CD4-positive, CD25-positive, alpha-beta regulatory T cell (primary cell): Measurements from ENCODE around the gene TEAD2. TPM values are rescaled to one million over a fixed set of nuclear protein-coding genes. Genes with fewer than 3 reads are reported as not detected.
A peak's percentile ranks its signal among the peaks of the same experiment; 100 is the strongest.
"Not testable (repeated sequence)": the region's sequence is repeated elsewhere in the genome, so short reads cannot be mapped to it uniquely, and the experiment has no call there.

Experiments
- ATAC-seq, 2 donors: fragments of 150-1000 bp; cut with Tn5 transposase; one replicate each; pipeline ENCODE4 v1.10.0; 2021; ENCODE audit warnings: low read depth in 2 of 2, moderate number of reproducible peaks in 2 of 2, moderate library complexity in 1 of 2
- DNase-seq, 3 donors: peaks; one replicate each; pipeline versions ENCODE4 v3.0.0 to v3.0.0-alpha.2; 2012 to 2022; ENCODE audit warnings: mixed read lengths in 1 of 3
- H3K27ac ChIP-seq: one replicate; pipeline ENCODE4 v1.7.0; 2013; ENCODE audit warnings: mild to moderate bottlenecking, low read length; ENCODE audit not compliant: insufficient read depth, poor library complexity, severe bottlenecking
- H3K27me3 ChIP-seq: one replicate; pipeline ENCODE4 v1.7.0; 2013; ENCODE audit warnings: low read length; ENCODE audit not compliant: control insufficient read depth, insufficient read depth
- H3K36me3 ChIP-seq: one replicate; pipeline ENCODE4 v1.7.0; 2013; ENCODE audit warnings: mild to moderate bottlenecking, low read length, moderate library complexity; ENCODE audit not compliant: control insufficient read depth, insufficient read depth
- H3K4me1 ChIP-seq: 2 replicates; pipeline ENCODE4 v1.7.0; 2013; ENCODE audit warnings: mild to moderate bottlenecking, low read length; ENCODE audit not compliant: insufficient read depth, control insufficient read depth, poor library complexity, severe bottlenecking
- H3K4me3 ChIP-seq: one replicate; pipeline ENCODE4 v1.7.0; 2013; ENCODE audit warnings: low read depth, mild to moderate bottlenecking, low read length, moderate library complexity
- H3K9me3 ChIP-seq, 2 experiments: 1 replicate in 1 of 2; 2 replicates in 1 of 2; pipeline ENCODE4 v1.7.0; 2013; ENCODE audit warnings: low read length in 2 of 2, mild to moderate bottlenecking in 1 of 2, moderate library complexity in 1 of 2; ENCODE audit not compliant: control insufficient read depth in 2 of 2
- H3K27ac Mint-ChIP-seq, 3 donors: one replicate each; pipeline ENCODE4 v1.8.0; 2020 to 2022; ENCODE audit warnings: mild to moderate bottlenecking in 3 of 3, mixed read lengths in 3 of 3, moderate library complexity in 2 of 3
- H3K27me3 Mint-ChIP-seq: one replicate; pipeline ENCODE4 v1.8.0; 2022; ENCODE audit warnings: mild to moderate bottlenecking, mixed read lengths
- H3K36me3 Mint-ChIP-seq: one replicate; pipeline ENCODE4 v1.8.0; 2020; ENCODE audit warnings: mixed read lengths
- H3K4me1 Mint-ChIP-seq, 4 donors: one replicate each; pipeline ENCODE4 v1.8.0; 2020 to 2022; ENCODE audit warnings: mixed read lengths in 4 of 4, mild to moderate bottlenecking in 1 of 4
- H3K4me3 Mint-ChIP-seq, 4 donors: one replicate each; pipeline ENCODE4 v1.8.0; 2020 to 2022; ENCODE audit warnings: mild to moderate bottlenecking in 4 of 4, mixed read lengths in 4 of 4, moderate library complexity in 3 of 4
- H3K9me3 Mint-ChIP-seq, 7 donors: one replicate each; pipeline ENCODE4 v1.8.0; 2020 to 2022; ENCODE audit warnings: mixed read lengths in 7 of 7, mild to moderate bottlenecking in 3 of 7, moderate library complexity in 2 of 7
- polyA plus RNA-seq, 4 donors: library from polyadenylated mRNA; unstranded; fragments of 300-500 nt; fragmentation: Illumina TruSeq; gene quantifications; one replicate each; pipeline ENCODE4 v1.2.3, GENCODE V29; 2021
- total RNA-seq: library from RNA; stranded (reverse); gene quantifications from one replicate; pipeline ENCODE4 v1.2.3, GENCODE V29; 2022

TEAD2 gene
- total and polyA plus RNA-seq, 5 donors from 2014 or later, result not detected

GRCh38 chr19:49324801-49325576 lies 37.2 kb downstream of the TEAD2 start, which contains the start of gene SLC6A16:
Gene SLC6A16, minus strand, starts transcription at chr19:49325191. Its CDS starts 13,844 bp downstream, at chr19:49311347.
- Histone ChIP-seq H3K4me3 (no peak within 1 kb of the TSS), H3K36me3 (peaks cover 3% of the 10 kb centered on the region), H3K27ac (no peak within 1 kb of the TSS), H3K4me1 (no peaks in the 10 kb centered on the region), H3K9me3 (no peaks in the 10 kb centered on the region), H3K27me3 (no peaks in the 10 kb centered on the region)
- DNase-seq, result no peak
- Mint-ChIP-seq H3K27me3 (peaks cover 4% of the 10 kb centered on the region), H3K27ac (no peak within 1 kb of the TSS), H3K4me3 (no peak within 1 kb of the TSS), H3K36me3 (peaks cover 19% of the 10 kb centered on the region), H3K9me3 (peaks cover 0 to 1% (median 0%) of the 10 kb centered on the region in 7 donors), H3K4me1 (peaks cover 11 to 21% (median 18%) of the 10 kb centered on the region in 4 donors)
- no peak for ATAC-seq

- peaks cover 0 to 10% (median 2%) of the 10 kb centered on the region in 7 donors for H3K9me3 Mint-ChIP-seq
- peaks cover 37% of the 10 kb centered on the region for H3K36me3 Mint-ChIP-seq
- H3K27ac Mint-ChIP-seq, result no peak overlapping the region
These were observed 43.9 kb downstream of the TEAD2 start for GRCh38 chr19:49318296-49318695.

GRCh38 chr19:49316284-49316683 lies 45.9 kb downstream of the TEAD2 start:
- Mint-ChIP-seq H3K4me1 (peaks cover 0 to 5% (median 3%) of the 10 kb centered on the region in 4 donors), H3K4me3 (no peak overlapping the region), H3K27ac (no peak overlapping the region), H3K9me3 (peaks cover 0 to 10% (median 2%) of the 10 kb centered on the region in 7 donors), H3K27me3 (peaks cover 4% of the 10 kb centered on the region), H3K36me3 (peaks cover 43% of the 10 kb centered on the region)
- no peak overlapping the region for H3K27ac ChIP-seq
- no peaks in the 10 kb centered on the region for H3K27me3 ChIP-seq
- ATAC-seq, result no peak
- H3K4me1 ChIP-seq, result no peaks in the 10 kb centered on the region
- no peaks in the 10 kb centered on the region for H3K36me3 ChIP-seq
- no peak overlapping the region for H3K4me3 ChIP-seq
- H3K9me3 ChIP-seq, result peaks cover 10 to 17% of the 10 kb centered on the region in 2 experiments
- no peak for DNase-seq

More at GRCh38 chr19:49318296-49318695, 43.9 kb downstream of the TEAD2 start:
- H3K27ac ChIP-seq, result no peak overlapping the region
- ATAC-seq (no peak), DNase-seq (no peak)
- no peak overlapping the region for H3K4me3 Mint-ChIP-seq
- no peaks in the 10 kb centered on the region for H3K4me1 ChIP-seq
- H3K9me3 ChIP-seq, result peaks cover 10 to 17% of the 10 kb centered on the region in 2 experiments
- no peak overlapping the region for H3K4me3 ChIP-seq
- no peaks in the 10 kb centered on the region for H3K27me3 ChIP-seq
- H3K36me3 ChIP-seq, result peaks cover 3% of the 10 kb centered on the region
- H3K4me1 Mint-ChIP-seq, result peaks cover 0 to 4% (median 2%) of the 10 kb centered on the region in 4 donors
- H3K27me3 Mint-ChIP-seq, result peaks cover 4% of the 10 kb centered on the region

GRCh38 chr19:49315111-49315510 lies 47.1 kb downstream of the TEAD2 start:
- H3K4me1 ChIP-seq, result no peaks in the 10 kb centered on the region
- H3K9me3 Mint-ChIP-seq, result peaks cover 0 to 10% (median 2%) of the 10 kb centered on the region in 7 donors
- H3K27me3 Mint-ChIP-seq, result no peaks in the 10 kb centered on the region
- peaks cover 9% of the 10 kb centered on the region for H3K36me3 ChIP-seq
- peaks cover 10 to 17% of the 10 kb centered on the region in 2 experiments for H3K9me3 ChIP-seq
- no peak overlapping the region for H3K4me3 Mint-ChIP-seq
- no peak overlapping the region for H3K4me3 ChIP-seq
- no peak overlapping the region for H3K27ac ChIP-seq
- H3K4me1 Mint-ChIP-seq, result peaks cover 0 to 5% (median 3%) of the 10 kb centered on the region in 4 donors
- no peak for ATAC-seq
- H3K27me3 ChIP-seq, result no peaks in the 10 kb centered on the region
- DNase-seq, result no peak
- no peak overlapping the region for H3K27ac Mint-ChIP-seq
- H3K36me3 Mint-ChIP-seq, result peaks cover 55% of the 10 kb centered on the region

GRCh38 chr19:49309087-49309486 lies 53.1 kb downstream of the TEAD2 start:
- Histone ChIP-seq H3K27ac (no peak overlapping the region), H3K4me3 (no peak overlapping the region), H3K4me1 (no peaks in the 10 kb centered on the region), H3K36me3 (peaks cover 9% of the 10 kb centered on the region), H3K9me3 (no peaks in the 10 kb centered on the region), H3K27me3 (no peaks in the 10 kb centered on the region)
- no peak for ATAC-seq
- H3K36me3 Mint-ChIP-seq, result peaks cover 36% of the 10 kb centered on the region
- H3K27me3 Mint-ChIP-seq, result no peaks in the 10 kb centered on the region
- H3K4me1 Mint-ChIP-seq, result peaks cover 0 to 5% (median 1%) of the 10 kb centered on the region in 4 donors
- peaks cover 0 to 2% (median 0%) of the 10 kb centered on the region in 7 donors for H3K9me3 Mint-ChIP-seq
- no peak for DNase-seq
- H3K4me3 Mint-ChIP-seq, result no peak overlapping the region
- H3K27ac Mint-ChIP-seq, result peak overlapping the region in 1 of 3 donors; percentile 19

GRCh38 chr19:49306734-49307133 lies 55.5 kb downstream of the TEAD2 start:
- H3K36me3 ChIP-seq, H3K4me3 Mint-ChIP-seq, H3K27ac Mint-ChIP-seq, H3K9me3 Mint-ChIP-seq, H3K27me3 Mint-ChIP-seq, H3K9me3 ChIP-seq, H3K4me3 ChIP-seq, H3K4me1 Mint-ChIP-seq, ATAC-seq, H3K4me1 ChIP-seq, H3K27me3 ChIP-seq, H3K27ac ChIP-seq: not testable (repeated sequence)
- H3K36me3 Mint-ChIP-seq, result peaks cover 29% of the 10 kb centered on the region
- DNase-seq, result peak in 2 of 3 donors; percentile 10 to 20

- H3K4me1 Mint-ChIP-seq, result peaks cover 0 to 6% (median 2%) of the 10 kb centered on the region in 4 donors
- no peaks in the 10 kb centered on the region for H3K36me3 Mint-ChIP-seq
These were observed 60.4 kb downstream of the TEAD2 start for GRCh38 chr19:49301866-49302252.

More at GRCh38 chr19:49301866-49302252, 60.4 kb downstream of the TEAD2 start:
- no peaks in the 10 kb centered on the region for H3K27me3 ChIP-seq
- ATAC-seq (no peak), DNase-seq (no peak)
- H3K36me3 ChIP-seq, result no peaks in the 10 kb centered on the region
- H3K9me3 Mint-ChIP-seq, result peaks cover 0 to 5% (median 2%) of the 10 kb centered on the region in 7 donors
- H3K4me3 ChIP-seq, result no peak overlapping the region
- no peak overlapping the region for H3K27ac ChIP-seq
- peaks cover 3% of the 10 kb centered on the region for H3K4me1 ChIP-seq
- H3K4me3 Mint-ChIP-seq, result no peak overlapping the region
- peak overlapping the region in 1 of 3 donors; percentile 26 for H3K27ac Mint-ChIP-seq
- no peaks in the 10 kb centered on the region for H3K9me3 ChIP-seq
- peaks cover 9% of the 10 kb centered on the region for H3K27me3 Mint-ChIP-seq
